ENCODE measurements around the gene NET1. TPM values are rescaled to one million over a fixed set of nuclear protein-coding genes. Genes with fewer than 3 reads are reported as not detected.
"Not testable (repeated sequence)": the region's sequence is repeated elsewhere in the genome, so short reads cannot be mapped to it uniquely, and the experiment has no call there.

NET1 gene
- total RNA-seq, 1 donor, result 51.0 TPM

DNA sequence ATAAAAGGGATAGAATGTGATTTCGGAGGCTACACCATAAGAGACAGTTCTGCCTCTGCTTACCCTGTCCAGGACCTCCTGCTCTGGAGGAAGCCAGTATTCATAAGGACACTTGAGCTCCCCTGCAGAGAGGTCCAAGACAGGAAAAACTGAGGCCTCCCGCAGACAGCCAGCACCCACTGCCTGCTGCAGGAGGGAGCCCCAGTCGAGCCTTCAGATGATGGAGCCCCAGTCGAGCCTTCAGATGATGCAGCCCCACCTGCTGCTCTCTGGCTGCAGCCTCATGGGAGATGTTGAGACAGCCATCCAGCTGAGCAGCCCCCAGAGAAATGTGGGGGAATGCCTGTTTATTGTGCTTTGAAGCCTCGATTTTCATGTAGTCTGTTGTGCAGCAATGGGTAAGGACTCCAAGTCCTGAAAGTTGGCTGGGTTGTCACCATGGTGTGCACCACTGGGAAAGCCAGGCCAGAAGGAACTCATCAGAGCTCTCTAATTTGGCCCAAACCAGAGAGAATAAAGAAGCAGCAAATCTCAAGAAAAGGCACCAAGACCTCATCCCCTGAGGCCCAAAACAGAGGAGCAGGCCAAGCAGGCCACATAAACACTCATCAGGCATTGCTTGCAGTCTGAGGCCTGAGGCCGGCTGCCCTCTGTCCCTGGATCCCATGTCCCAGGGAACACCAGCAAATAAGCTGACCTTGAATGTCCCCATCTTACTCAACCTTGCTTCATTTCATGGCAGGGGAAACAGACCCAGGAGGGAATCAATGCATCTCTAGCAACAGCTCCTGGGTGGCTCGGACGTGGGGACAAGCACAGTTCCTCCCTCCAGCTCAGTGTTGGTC is 56.1 kb downstream of the NET1 start:
- DNase-seq (ENCODE audit: insufficient read length, low spot score, missing footprints), result peak; percentile 35
- Histone ChIP-seq H3K4me3 (ENCODE audit: insufficient read depth, low read length) (no peak overlapping the region), H3K4me2 (ENCODE audit: insufficient read depth, low read length) (no peak overlapping the region), H2AFZ (ENCODE audit: low read length) (no peak overlapping the region), H3K4me1 (ENCODE audit: insufficient read depth, low read length) (no peaks in the 10 kb centered on the region), H4K20me1 (ENCODE audit: insufficient read depth, low read length) (no peaks in the 10 kb centered on the region), H3K27me3 (ENCODE audit: insufficient read depth, low read length) (no peaks in the 10 kb centered on the region), H3K27ac (ENCODE audit: low read depth, low read length) (no peak overlapping the region), H3K36me3 (ENCODE audit: insufficient read depth, low read length) (no peaks in the 10 kb centered on the region), H3K9me3 (ENCODE audit: low read depth, low read length) (no peaks in the 10 kb centered on the region), H3K79me2 (ENCODE audit: insufficient read depth, low read length) (no peaks in the 10 kb centered on the region)
- no peak for TF ChIP-seq CTCF (IDR thresholded peaks at IDR 0.05; ENCODE audit: extremely low read depth, low read depth, low read length)

GRCh38 chr10:5469353-5470061 is 57.1 kb downstream of the NET1 start:
- Histone ChIP-seq H4K20me1 (ENCODE audit: insufficient read depth, low read length) (no peaks in the 10 kb centered on the region), H3K79me2 (ENCODE audit: insufficient read depth, low read length) (no peaks in the 10 kb centered on the region), H3K27me3 (ENCODE audit: insufficient read depth, low read length) (no peaks in the 10 kb centered on the region), H3K9me3 (ENCODE audit: low read depth, low read length) (no peaks in the 10 kb centered on the region), H3K36me3 (ENCODE audit: insufficient read depth, low read length) (no peaks in the 10 kb centered on the region), H3K4me3 (ENCODE audit: insufficient read depth, low read length) (no peak overlapping the region), H3K27ac (ENCODE audit: low read depth, low read length) (no peak overlapping the region), H2AFZ (ENCODE audit: low read length) (no peak overlapping the region), H3K4me1 (ENCODE audit: insufficient read depth, low read length) (no peaks in the 10 kb centered on the region), H3K4me2 (ENCODE audit: insufficient read depth, low read length) (no peak overlapping the region)
- DNase-seq (ENCODE audit: insufficient read length, low spot score, missing footprints), result peak; percentile 42
- TF ChIP-seq CTCF (IDR thresholded peaks at IDR 0.05; ENCODE audit: extremely low read depth, low read depth, low read length), result no peak

- Histone ChIP-seq H3K36me3 (ENCODE audit: insufficient read depth, low read length) (no peaks in the 10 kb centered on the region), H3K4me2 (ENCODE audit: insufficient read depth, low read length) (no peak overlapping the region), H3K27me3 (ENCODE audit: insufficient read depth, low read length) (no peaks in the 10 kb centered on the region), H3K9me3 (ENCODE audit: low read depth, low read length) (no peaks in the 10 kb centered on the region), H2AFZ (ENCODE audit: low read length) (no peak overlapping the region), H3K4me3 (ENCODE audit: insufficient read depth, low read length) (no peak overlapping the region), H3K27ac (ENCODE audit: low read depth, low read length) (no peak overlapping the region), H3K4me1 (ENCODE audit: insufficient read depth, low read length) (no peaks in the 10 kb centered on the region), H3K79me2 (ENCODE audit: insufficient read depth, low read length) (no peaks in the 10 kb centered on the region), H4K20me1 (ENCODE audit: insufficient read depth, low read length) (no peaks in the 10 kb centered on the region)
- DNase-seq (ENCODE audit: insufficient read length, low spot score, missing footprints), result no peak
- TF ChIP-seq CTCF (IDR thresholded peaks at IDR 0.05; ENCODE audit: extremely low read depth, low read depth, low read length), result no peak
Measured at GRCh38 chr10:5470062-5470751, 57.9 kb downstream of the NET1 start.

- not testable (repeated sequence) for DNase-seq (ENCODE audit: insufficient read length, low spot score, missing footprints); H2AFZ ChIP-seq (ENCODE audit: low read length); H3K4me3 ChIP-seq (ENCODE audit: insufficient read depth, low read length); H3K4me1 ChIP-seq (ENCODE audit: insufficient read depth, low read length); H3K27me3 ChIP-seq (ENCODE audit: insufficient read depth, low read length); H3K9me3 ChIP-seq (ENCODE audit: low read depth, low read length); H3K79me2 ChIP-seq (ENCODE audit: insufficient read depth, low read length); H4K20me1 ChIP-seq (ENCODE audit: insufficient read depth, low read length); H3K4me2 ChIP-seq (ENCODE audit: insufficient read depth, low read length); H3K27ac ChIP-seq (ENCODE audit: low read depth, low read length); H3K36me3 ChIP-seq (ENCODE audit: insufficient read depth, low read length)
Measured at GRCh38 chr10:5474642-5475041, 62.3 kb downstream of the NET1 start.

GRCh38 chr10:5475088-5475487 is 62.7 kb downstream of the NET1 start:
- H3K79me2 ChIP-seq (ENCODE audit: insufficient read depth, low read length); H3K4me3 ChIP-seq (ENCODE audit: insufficient read depth, low read length); H3K27me3 ChIP-seq (ENCODE audit: insufficient read depth, low read length); H3K9me3 ChIP-seq (ENCODE audit: low read depth, low read length); H2AFZ ChIP-seq (ENCODE audit: low read length); DNase-seq (ENCODE audit: insufficient read length, low spot score, missing footprints); H3K4me2 ChIP-seq (ENCODE audit: insufficient read depth, low read length); H3K4me1 ChIP-seq (ENCODE audit: insufficient read depth, low read length); H3K36me3 ChIP-seq (ENCODE audit: insufficient read depth, low read length); H3K27ac ChIP-seq (ENCODE audit: low read depth, low read length); H4K20me1 ChIP-seq (ENCODE audit: insufficient read depth, low read length): not testable (repeated sequence)

GRCh38 chr10:5475974-5476807 is 63.8 kb downstream of the NET1 start:
- not testable (repeated sequence) for H3K27ac ChIP-seq (ENCODE audit: low read depth, low read length); H3K79me2 ChIP-seq (ENCODE audit: insufficient read depth, low read length); H3K4me2 ChIP-seq (ENCODE audit: insufficient read depth, low read length); H3K4me1 ChIP-seq (ENCODE audit: insufficient read depth, low read length); H2AFZ ChIP-seq (ENCODE audit: low read length); H3K27me3 ChIP-seq (ENCODE audit: insufficient read depth, low read length); H3K9me3 ChIP-seq (ENCODE audit: low read depth, low read length); H3K4me3 ChIP-seq (ENCODE audit: insufficient read depth, low read length); H3K36me3 ChIP-seq (ENCODE audit: insufficient read depth, low read length); H4K20me1 ChIP-seq (ENCODE audit: insufficient read depth, low read length); DNase-seq (ENCODE audit: insufficient read length, low spot score, missing footprints)

Measured in osteoblast (primary cell).